ENCODE results near the gene ZMYND8. TPM values are rescaled to one million over a fixed set of nuclear protein-coding genes. Genes with fewer than 3 reads are reported as not detected.
A peak's percentile ranks its signal among the peaks of the same experiment; 100 is the strongest.
"Not testable (repeated sequence)": the region's sequence is repeated elsewhere in the genome, so short reads cannot be mapped to it uniquely, and the experiment has no call there.

ZMYND8 gene
- total RNA-seq, 1 experiment from 2014 or later = 107 TPM

DNA sequence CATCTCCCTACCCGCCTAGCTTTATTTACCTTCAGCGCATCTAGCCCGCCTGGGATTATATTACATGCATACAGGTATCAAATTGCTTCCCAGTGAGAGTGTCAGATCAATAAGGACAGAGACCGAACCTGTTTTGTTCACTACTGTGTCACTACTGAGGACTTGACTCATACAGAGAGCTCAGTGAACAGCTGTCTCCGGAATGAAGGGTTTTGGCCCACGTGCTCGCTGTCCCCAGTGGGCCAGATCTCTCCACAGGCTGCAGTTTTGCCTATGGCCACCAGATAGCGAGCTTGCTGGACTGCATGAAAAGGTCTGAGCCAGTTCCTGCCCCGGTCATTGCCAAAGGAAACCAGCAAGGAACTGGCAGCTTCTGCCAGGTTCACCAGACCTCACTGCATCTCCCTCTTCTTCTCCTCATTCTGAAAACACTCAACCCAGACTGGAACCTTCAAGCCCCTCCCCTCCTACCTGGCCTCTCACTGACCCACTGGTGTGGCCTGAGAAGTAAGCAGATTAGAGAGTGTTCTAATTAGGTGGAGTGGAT lies 150.8 kb downstream of the ZMYND8 start:
- Histone ChIP-seq H4K20me1 (ENCODE audit: insufficient read depth) (no peaks in the 10 kb centered on the region; the same call in 1 of the 2 replicates), H3K36me3 (ENCODE audit: low read depth) (peaks cover 20% of the 10 kb centered on the region), H3K4me1 (replicated peaks; ENCODE audit: insufficient read depth) (peaks cover 44% of the 10 kb centered on the region), H3K27me3 (ENCODE audit: insufficient read depth, low read depth) (no peaks in the 10 kb centered on the region), H3K9me2 (ENCODE audit: insufficient read depth) (no peaks in the 10 kb centered on the region), H3K79me2 (ENCODE audit: low read depth) (no peaks in the 10 kb centered on the region), H3K4me3 (no peak overlapping the region), H2AFZ (no peak overlapping the region), H3K27ac (peak overlapping the region; percentile 80), H3F3A (ENCODE audit: insufficient read depth, low read depth) (peaks cover 43% of the 10 kb centered on the region), H3K4me2 (peak overlapping the region; percentile 56), H3K9me3 (ENCODE audit: insufficient read depth, low read depth) (no peaks in the 10 kb centered on the region)
- CTCF ChIA-PET = interaction anchor here (0.6 to 1.6 kb wide), 5 partner anchors 9 to 309 kb away, joined by 3 to 9 read pairs (median 3); no protein-coding TSS in a partner anchor
- POLR2A ChIA-PET (ENCODE audit: unreplicated experiment) = interaction anchor here (0.5 to 0.6 kb wide), 2 partner anchors 210 to 487 kb away, joined by 3 to 9 read pairs; no protein-coding TSS in a partner anchor
- intact Hi-C loops (cut with micrococcal nuclease; ENCODE audit: unreplicated experiment) = loop anchor here (2.0 kb wide), 1 partner anchor 415 kb away; no protein-coding TSS in a partner anchor
- DNase-seq = peak; percentile 67 to 93
- BruUV-seq (replicated peaks) = TSS peak; percentile 19
- no peak for TF ChIP-seq EZH2 (IDR thresholded peaks at IDR 0.05; ENCODE audit: low read depth)
- TF ChIP-seq, protein P1, sequence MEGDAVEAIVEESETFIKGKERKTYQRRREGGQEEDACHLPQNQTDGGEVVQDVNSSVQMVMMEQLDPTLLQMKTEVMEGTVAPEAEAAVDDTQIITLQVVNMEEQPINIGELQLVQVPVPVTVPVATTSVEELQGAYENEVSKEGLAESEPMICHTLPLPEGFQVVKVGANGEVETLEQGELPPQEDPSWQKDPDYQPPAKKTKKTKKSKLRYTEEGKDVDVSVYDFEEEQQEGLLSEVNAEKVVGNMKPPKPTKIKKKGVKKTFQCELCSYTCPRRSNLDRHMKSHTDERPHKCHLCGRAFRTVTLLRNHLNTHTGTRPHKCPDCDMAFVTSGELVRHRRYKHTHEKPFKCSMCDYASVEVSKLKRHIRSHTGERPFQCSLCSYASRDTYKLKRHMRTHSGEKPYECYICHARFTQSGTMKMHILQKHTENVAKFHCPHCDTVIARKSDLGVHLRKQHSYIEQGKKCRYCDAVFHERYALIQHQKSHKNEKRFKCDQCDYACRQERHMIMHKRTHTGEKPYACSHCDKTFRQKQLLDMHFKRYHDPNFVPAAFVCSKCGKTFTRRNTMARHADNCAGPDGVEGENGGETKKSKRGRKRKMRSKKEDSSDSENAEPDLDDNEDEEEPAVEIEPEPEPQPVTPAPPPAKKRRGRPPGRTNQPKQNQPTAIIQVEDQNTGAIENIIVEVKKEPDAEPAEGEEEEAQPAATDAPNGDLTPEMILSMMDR (conservative IDR thresholded peaks at IDR 0.05) = peak; percentile 76

DNA sequence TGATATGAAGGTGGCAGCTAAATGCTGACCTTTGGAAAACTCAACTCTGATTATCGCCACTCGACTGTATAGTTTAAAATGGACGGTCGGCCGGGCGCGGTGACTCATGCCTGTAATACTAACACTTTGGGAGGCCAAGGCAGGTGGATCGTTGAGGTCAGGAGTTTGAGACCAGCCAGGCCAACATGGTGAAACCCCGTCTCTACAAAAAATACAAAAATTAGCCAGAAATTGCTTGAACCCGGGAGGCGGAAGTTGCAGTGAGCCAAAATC lies 151.7 kb downstream of the ZMYND8 start:
- H3K27me3 ChIP-seq (ENCODE audit: insufficient read depth, low read depth); POLR2A ChIA-PET (ENCODE audit: unreplicated experiment); H3K9me3 ChIP-seq (ENCODE audit: insufficient read depth, low read depth); H4K20me1 ChIP-seq (ENCODE audit: insufficient read depth); H3K9me2 ChIP-seq (ENCODE audit: insufficient read depth); H3K4me3 ChIP-seq; DNase-seq; H3K79me2 ChIP-seq (ENCODE audit: low read depth); BruUV-seq (replicated peaks); H2AFZ ChIP-seq: not testable (repeated sequence)
- Histone ChIP-seq H3K4me1 (replicated peaks; ENCODE audit: insufficient read depth) (peaks cover 49% of the 10 kb centered on the region), H3F3A (ENCODE audit: insufficient read depth, low read depth) (peaks cover 43% of the 10 kb centered on the region), H3K36me3 (ENCODE audit: low read depth) (peaks cover 18% of the 10 kb centered on the region), H3K4me2 (peak overlapping the region; percentile 56), H3K27ac (peak overlapping the region; percentile 80)
- CTCF ChIA-PET = interaction anchor here (0.6 to 1.3 kb wide), 2 partner anchors 179 to 207 kb away, joined by 3 to 9 read pairs; no protein-coding TSS in a partner anchor
- intact Hi-C loops (cut with micrococcal nuclease; ENCODE audit: unreplicated experiment) = loop anchor here (2.0 kb wide), 1 partner anchor 416 kb away; no protein-coding TSS in a partner anchor

DNA sequence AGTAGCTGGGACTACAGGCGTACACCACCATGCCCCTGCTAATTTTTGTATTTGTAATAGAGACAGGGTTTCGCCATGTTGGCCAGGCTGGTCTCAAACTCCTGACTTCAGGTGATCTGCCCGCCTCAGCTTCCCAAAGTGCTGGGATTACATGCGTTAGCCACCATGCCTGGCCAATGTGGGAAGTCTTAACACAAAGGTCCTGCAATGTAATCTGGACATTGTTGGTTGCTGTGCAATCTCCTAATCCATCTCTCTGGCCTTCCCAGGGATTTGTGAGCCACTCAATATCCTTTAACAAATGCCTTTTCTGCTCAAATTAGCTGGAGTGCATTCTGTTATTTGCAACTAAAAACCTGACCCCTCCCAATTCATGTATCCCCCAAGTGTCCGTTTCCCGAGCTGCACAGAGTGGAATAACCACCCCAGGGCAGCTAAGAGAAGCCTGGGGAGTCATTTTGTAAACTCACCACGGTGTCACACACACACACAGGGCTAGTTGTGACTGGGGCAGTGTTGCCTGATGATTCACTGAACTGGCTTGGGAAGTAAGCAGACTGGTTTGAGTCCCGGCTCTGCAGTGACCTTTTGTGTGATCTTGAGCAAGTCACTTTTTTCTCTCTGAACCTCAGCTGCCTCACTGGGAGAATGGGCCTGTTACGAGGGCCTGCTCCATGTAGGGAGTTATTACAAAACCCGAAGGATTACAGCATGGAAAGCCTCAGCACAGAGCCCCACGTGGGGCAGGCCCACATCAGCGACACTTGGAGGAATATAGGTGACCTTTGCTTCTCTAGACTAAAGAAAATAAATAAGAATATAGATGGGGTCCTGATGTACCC lies 152.3 kb downstream of the ZMYND8 start:
- peaks cover 43% of the 10 kb centered on the region for H3F3A ChIP-seq (ENCODE audit: insufficient read depth, low read depth)
- peaks cover 49% of the 10 kb centered on the region for H3K4me1 ChIP-seq (replicated peaks; ENCODE audit: insufficient read depth)
- H3K27ac ChIP-seq = peak overlapping the region; percentile 80
- H4K20me1 ChIP-seq (ENCODE audit: insufficient read depth) = no peaks in the 10 kb centered on the region
- peaks cover 12% of the 10 kb centered on the region; the same call in 1 of the 2 replicates for H3K36me3 ChIP-seq (ENCODE audit: low read depth)
- H3K27me3 ChIP-seq (ENCODE audit: insufficient read depth, low read depth) = no peaks in the 10 kb centered on the region
- H3K4me2 ChIP-seq = peak overlapping the region; percentile 56
- no peak overlapping the region for H3K4me3 ChIP-seq
- no peaks in the 10 kb centered on the region for H3K79me2 ChIP-seq (ENCODE audit: low read depth)
- peak; percentile 69 to 97 for DNase-seq
- no peak overlapping the region for H2AFZ ChIP-seq
- CTCF ChIA-PET = no interaction called here
- H3K9me3 ChIP-seq (ENCODE audit: insufficient read depth, low read depth) = no peaks in the 10 kb centered on the region
- no TSS peak for BruUV-seq (replicated peaks)
- no peaks in the 10 kb centered on the region for H3K9me2 ChIP-seq (ENCODE audit: insufficient read depth)
- intact Hi-C loops (cut with micrococcal nuclease; ENCODE audit: unreplicated experiment) = loop anchor here (2.0 kb wide), 1 partner anchor 417 kb away; no protein-coding TSS in a partner anchor
- POLR2A ChIA-PET (ENCODE audit: unreplicated experiment) = no interaction called here
- TF ChIP-seq, protein P1 (conservative IDR thresholded peaks at IDR 0.05) = no peak
- no peak for TF ChIP-seq EZH2 (IDR thresholded peaks at IDR 0.05; ENCODE audit: low read depth)
